22Rv1 (cell line): Measurements from ENCODE around the gene KIF25.

Experiments
- CTCF ChIP-seq: fragments of 450-650 bp; IDR thresholded peaks from 2 replicates; pipeline ENCODE4 v1.5.1; 2017; ENCODE audit warnings: mild to moderate bottlenecking
- ZFX ChIP-seq: fragments of 450-650 bp; IDR thresholded peaks from 2 replicates; pipeline ENCODE4 v1.6.1; 2017; ENCODE audit warnings: antibody characterized with exemption, borderline replicate concordance

GRCh38 chr6:168043193-168043847 is 45.8 kb downstream of the KIF25 start:
- no peak for TF ChIP-seq CTCF
- TF ChIP-seq ZFX, result no peak
